ENCODE data around the gene GALNTL6. TPM values are rescaled to one million over a fixed set of nuclear protein-coding genes. Genes with fewer than 3 reads are reported as not detected.

GALNTL6 gene
- total and polyA plus RNA-seq, 3 donors from 2014 or later = 2.9 to 6.2 (median 4.9) TPM

- H3K36me3 ChIP-seq (ENCODE audit: low read depth, missing control alignments) = no peaks in the 10 kb centered on the region
- TF ChIP-seq, protein P1, sequence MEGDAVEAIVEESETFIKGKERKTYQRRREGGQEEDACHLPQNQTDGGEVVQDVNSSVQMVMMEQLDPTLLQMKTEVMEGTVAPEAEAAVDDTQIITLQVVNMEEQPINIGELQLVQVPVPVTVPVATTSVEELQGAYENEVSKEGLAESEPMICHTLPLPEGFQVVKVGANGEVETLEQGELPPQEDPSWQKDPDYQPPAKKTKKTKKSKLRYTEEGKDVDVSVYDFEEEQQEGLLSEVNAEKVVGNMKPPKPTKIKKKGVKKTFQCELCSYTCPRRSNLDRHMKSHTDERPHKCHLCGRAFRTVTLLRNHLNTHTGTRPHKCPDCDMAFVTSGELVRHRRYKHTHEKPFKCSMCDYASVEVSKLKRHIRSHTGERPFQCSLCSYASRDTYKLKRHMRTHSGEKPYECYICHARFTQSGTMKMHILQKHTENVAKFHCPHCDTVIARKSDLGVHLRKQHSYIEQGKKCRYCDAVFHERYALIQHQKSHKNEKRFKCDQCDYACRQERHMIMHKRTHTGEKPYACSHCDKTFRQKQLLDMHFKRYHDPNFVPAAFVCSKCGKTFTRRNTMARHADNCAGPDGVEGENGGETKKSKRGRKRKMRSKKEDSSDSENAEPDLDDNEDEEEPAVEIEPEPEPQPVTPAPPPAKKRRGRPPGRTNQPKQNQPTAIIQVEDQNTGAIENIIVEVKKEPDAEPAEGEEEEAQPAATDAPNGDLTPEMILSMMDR (IDR thresholded peaks at IDR 0.05) = no peak
- TF ChIP-seq POLR2A (IDR thresholded peaks at IDR 0.05) = no peak
- no peak overlapping the region for H3K27ac ChIP-seq
- H3K4me3 ChIP-seq = no peak overlapping the region
- H3K4me1 ChIP-seq = no peaks in the 10 kb centered on the region
- 66 to 70% methylated on average over 5 of the region's 5 CpGs for WGBS, 2 donors
- DNase-seq = no peak
- H3K27me3 ChIP-seq = no peaks in the 10 kb centered on the region
- intact Hi-C loops (cut with DNase I; ENCODE audit: low total_unique reads) = no loop called here
- H3K9me3 ChIP-seq = no peaks in the 10 kb centered on the region
These were observed 922.8 kb downstream of the GALNTL6 start for GRCh38 chr4:172736046-172736445.

DNA sequence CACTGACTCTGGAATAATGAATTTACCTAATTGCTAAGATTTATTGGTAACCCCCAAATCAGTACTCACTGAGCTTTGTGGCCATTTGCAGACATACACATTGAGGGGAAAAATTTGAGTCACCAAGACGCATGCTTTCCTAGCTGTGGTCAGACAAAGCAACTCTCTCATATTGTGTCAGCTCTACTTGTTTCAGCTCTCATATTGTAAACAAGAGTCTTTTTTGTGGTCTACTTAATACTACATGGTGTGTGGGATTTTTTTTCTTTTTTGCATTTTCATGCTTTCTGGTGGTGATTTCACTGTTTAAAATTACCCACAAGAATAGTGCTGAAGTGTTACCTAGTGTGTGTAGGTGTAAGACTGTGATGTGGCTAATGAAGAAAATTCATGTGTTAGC, 927.2 kb downstream of the GALNTL6 start:
- 42 to 92% methylated on average over 1 of the region's 1 CpG for WGBS, 2 donors
- TF ChIP-seq, protein P1 (IDR thresholded peaks at IDR 0.05) = no peak
- no peak for TF ChIP-seq POLR2A (IDR thresholded peaks at IDR 0.05)
- no peak overlapping the region for H3K4me3 ChIP-seq
- intact Hi-C loops (cut with DNase I; ENCODE audit: low total_unique reads) = no loop called here
- no peak overlapping the region for H3K27ac ChIP-seq
- H3K4me1 ChIP-seq = no peaks in the 10 kb centered on the region
- no peaks in the 10 kb centered on the region for H3K9me3 ChIP-seq
- H3K27me3 ChIP-seq = no peaks in the 10 kb centered on the region
- DNase-seq = no peak
- H3K36me3 ChIP-seq (ENCODE audit: low read depth, missing control alignments) = no peaks in the 10 kb centered on the region

DNA sequence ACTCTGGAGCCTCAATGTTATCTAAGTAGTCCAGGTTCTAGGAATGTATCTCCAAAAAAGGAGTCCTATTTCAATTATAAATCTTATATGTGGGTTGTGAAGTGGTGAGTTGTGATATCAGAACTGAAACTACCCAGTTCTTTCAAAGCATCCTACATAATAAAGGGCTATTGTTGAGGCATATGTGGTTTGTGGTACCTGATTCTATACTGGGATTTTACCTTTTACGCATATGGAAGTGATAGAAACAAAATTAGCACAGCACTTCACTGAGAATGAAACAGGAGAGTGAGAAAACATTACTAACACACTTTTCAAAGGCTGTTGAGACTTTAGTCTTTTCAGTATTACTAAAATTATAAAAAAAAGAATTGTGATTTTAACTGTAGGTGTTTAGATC, 937.7 kb downstream of the GALNTL6 start:
- intact Hi-C loops (cut with DNase I; ENCODE audit: low total_unique reads) = no loop called here
- no peak overlapping the region for H3K27ac ChIP-seq
- DNase-seq = no peak
- no peaks in the 10 kb centered on the region for H3K36me3 ChIP-seq (ENCODE audit: low read depth, missing control alignments)
- H3K9me3 ChIP-seq = no peaks in the 10 kb centered on the region
- H3K4me1 ChIP-seq = no peaks in the 10 kb centered on the region
- TF ChIP-seq, protein P1 (IDR thresholded peaks at IDR 0.05) = no peak
- TF ChIP-seq POLR2A (IDR thresholded peaks at IDR 0.05) = no peak
- WGBS, 2 donors = 84 to 85% methylated on average over 1 of the region's 1 CpG
- no peaks in the 10 kb centered on the region for H3K27me3 ChIP-seq
- no peak overlapping the region for H3K4me3 ChIP-seq

DNA sequence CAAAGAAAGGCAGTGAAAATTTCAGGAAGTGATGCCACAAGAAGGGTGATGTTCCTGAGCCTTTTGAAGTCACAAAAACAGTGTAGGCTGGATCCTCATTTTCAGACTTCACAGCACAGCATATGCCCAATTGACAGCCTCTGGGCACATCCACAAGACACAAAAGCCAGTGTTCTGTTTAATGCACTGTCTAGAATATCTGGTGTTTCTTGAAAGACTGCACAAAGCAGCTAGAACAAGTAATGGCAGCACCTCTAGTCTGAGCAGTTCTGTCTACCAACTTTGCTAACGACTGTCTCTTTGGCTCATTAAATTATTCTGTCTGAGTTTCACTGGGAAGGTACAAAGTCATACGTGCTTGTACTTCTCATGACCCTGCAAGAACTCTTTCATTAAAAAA, 938.3 kb downstream of the GALNTL6 start:
- no peak overlapping the region for H3K27ac ChIP-seq
- H3K4me3 ChIP-seq = no peak overlapping the region
- H3K4me1 ChIP-seq = no peaks in the 10 kb centered on the region
- no peak for DNase-seq
- no peaks in the 10 kb centered on the region for H3K27me3 ChIP-seq
- no peaks in the 10 kb centered on the region for H3K36me3 ChIP-seq (ENCODE audit: low read depth, missing control alignments)
- intact Hi-C loops (cut with DNase I; ENCODE audit: low total_unique reads) = no loop called here
- TF ChIP-seq POLR2A (IDR thresholded peaks at IDR 0.05) = no peak
- TF ChIP-seq, protein P1 (IDR thresholded peaks at IDR 0.05) = no peak
- H3K9me3 ChIP-seq = no peaks in the 10 kb centered on the region
- WGBS, 2 donors = 46 to 55% methylated on average over 2 of the region's 2 CpGs

GRCh38 chr4:172758586-172759340, 945.6 kb downstream of the GALNTL6 start:
- H3K27ac ChIP-seq = no peak overlapping the region
- H3K27me3 ChIP-seq = no peaks in the 10 kb centered on the region
- TF ChIP-seq POLR2A (IDR thresholded peaks at IDR 0.05) = no peak
- TF ChIP-seq, protein P1 (IDR thresholded peaks at IDR 0.05) = no peak
- H3K4me3 ChIP-seq = no peak overlapping the region
- no peak for DNase-seq
- H3K36me3 ChIP-seq (ENCODE audit: low read depth, missing control alignments) = no peaks in the 10 kb centered on the region
- no peaks in the 10 kb centered on the region for H3K4me1 ChIP-seq
- no peaks in the 10 kb centered on the region for H3K9me3 ChIP-seq
- 84 to 87% methylated on average over 2 of the region's 2 CpGs for WGBS, 2 donors
- intact Hi-C loops (cut with DNase I; ENCODE audit: low total_unique reads) = no loop called here

Data from testis (tissue), 3 donors.